ENCODE measurements around the gene TMEM132C.

DNA sequence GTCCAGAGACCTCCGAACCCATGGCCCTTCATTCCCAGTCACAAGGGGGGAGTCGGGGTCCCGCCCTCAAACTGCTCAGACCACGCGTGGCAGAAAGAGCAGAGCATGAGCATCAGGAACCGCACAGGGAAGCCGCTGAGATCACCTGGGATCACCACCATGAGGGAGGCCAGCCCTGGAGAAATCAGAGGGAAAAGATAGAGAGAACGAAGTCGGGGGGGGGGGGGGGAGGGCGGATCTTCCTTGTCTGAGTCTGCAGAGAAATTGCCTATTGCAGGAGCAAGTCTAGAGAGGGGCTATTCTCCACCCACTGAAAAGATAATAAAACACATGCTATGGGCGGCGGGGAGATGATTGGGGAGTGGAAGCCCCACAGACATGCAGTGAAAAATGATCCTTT, 884 bp upstream of the TMEM132C start:
- TF ChIP-seq, protein P1, sequence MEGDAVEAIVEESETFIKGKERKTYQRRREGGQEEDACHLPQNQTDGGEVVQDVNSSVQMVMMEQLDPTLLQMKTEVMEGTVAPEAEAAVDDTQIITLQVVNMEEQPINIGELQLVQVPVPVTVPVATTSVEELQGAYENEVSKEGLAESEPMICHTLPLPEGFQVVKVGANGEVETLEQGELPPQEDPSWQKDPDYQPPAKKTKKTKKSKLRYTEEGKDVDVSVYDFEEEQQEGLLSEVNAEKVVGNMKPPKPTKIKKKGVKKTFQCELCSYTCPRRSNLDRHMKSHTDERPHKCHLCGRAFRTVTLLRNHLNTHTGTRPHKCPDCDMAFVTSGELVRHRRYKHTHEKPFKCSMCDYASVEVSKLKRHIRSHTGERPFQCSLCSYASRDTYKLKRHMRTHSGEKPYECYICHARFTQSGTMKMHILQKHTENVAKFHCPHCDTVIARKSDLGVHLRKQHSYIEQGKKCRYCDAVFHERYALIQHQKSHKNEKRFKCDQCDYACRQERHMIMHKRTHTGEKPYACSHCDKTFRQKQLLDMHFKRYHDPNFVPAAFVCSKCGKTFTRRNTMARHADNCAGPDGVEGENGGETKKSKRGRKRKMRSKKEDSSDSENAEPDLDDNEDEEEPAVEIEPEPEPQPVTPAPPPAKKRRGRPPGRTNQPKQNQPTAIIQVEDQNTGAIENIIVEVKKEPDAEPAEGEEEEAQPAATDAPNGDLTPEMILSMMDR (conservative IDR thresholded peaks at IDR 0.05): no peak
- TF ChIP-seq ZFX (IDR thresholded peaks at IDR 0.05): no peak

All from C4-2B (cell line).